ENCODE data around the gene HM13.

The HM13 gene

DNA sequence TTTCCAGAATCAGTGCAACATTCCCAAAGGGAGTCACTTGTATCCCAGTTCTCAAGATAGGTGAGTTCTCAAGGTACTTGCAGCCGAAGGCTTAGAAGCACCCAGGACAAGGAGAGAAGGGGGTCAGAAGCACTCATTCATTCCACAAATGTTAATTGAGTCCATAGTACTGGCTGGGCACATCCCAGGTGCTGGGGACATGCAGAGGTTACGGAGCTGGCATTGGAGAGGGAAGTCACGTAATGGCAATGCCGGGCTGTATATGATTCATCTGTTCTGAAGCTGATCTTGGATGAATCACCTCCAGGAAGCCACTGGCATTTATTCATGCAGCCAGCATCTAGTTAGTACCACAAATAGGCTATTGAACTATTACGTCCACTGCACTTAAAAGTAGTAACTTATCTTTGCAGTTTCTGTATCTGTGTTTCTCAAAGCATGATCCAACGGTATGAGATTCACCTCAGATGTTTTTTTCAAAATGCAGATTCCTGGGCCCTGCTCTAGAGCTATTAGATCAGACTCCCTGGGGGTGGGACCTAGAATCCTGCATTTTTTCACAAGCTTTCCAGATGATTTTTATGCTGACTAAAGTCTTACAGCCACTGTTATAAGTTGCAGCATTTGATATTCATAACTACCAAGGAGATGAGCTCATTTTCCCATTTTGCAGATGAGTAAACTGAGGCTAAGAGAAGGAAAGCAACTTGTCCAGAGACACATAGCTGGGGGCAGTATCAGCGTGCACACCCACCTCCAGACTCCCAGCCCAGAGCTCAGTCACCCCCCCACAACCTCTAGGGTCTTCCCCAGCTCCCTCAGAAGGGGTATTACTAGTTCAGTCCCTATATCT, 46.7 kb downstream of the HM13 start:
- H3K4me3 ChIP-seq (ENCODE audit: low read length), result no peak overlapping the region

DNA sequence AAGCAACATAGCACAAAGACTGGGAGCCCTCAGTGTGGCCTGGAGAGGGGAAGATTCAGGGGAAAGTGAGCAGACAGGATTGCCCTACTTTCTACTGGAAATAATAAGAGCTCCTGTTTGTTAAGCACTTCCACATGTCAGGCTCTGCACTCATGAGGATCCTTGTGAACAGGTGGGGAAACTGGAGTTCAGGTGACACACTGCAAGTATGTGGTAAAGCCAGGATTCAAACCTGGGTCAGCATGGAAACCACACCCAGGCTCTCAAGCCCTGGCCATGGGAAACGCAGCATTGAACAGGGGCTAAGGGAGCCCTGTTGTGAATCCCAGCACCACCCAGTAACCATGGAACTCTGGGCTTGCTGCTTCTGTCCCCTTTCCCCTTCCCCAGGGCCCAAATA, 48.0 kb downstream of the HM13 start:
- H3K4ac ChIP-seq (ENCODE audit: low read depth, low read length), result no peak overlapping the region
- H4K5ac ChIP-seq (ENCODE audit: low read length), result no peak overlapping the region
- WGBS (ENCODE audit: extremely low coverage, insufficient coverage, low lambda C conversion rate), result no CpG with 5 or more reads among the region's 1 CpG
- no peaks in the 10 kb centered on the region for H3K79me2 ChIP-seq (ENCODE audit: control insufficient read depth, insufficient read depth, low read length)
- no peaks in the 10 kb centered on the region for H3K79me1 ChIP-seq (ENCODE audit: low read length)
- peaks cover 13% of the 10 kb centered on the region for H3K36me3 ChIP-seq (ENCODE audit: control insufficient read depth, insufficient read depth, low read length)
- peaks cover 2% of the 10 kb centered on the region for H3K4me1 ChIP-seq (ENCODE audit: control insufficient read depth, low read depth, low read length)
- no peak overlapping the region for H2BK120ac ChIP-seq (ENCODE audit: low read depth, low read length)
- H2BK15ac ChIP-seq (replicated peaks; ENCODE audit: low read depth), result no peak overlapping the region
- no peak overlapping the region for H3K27ac ChIP-seq (ENCODE audit: low read depth, low read length)
- DNase-seq, result no peak
- no peak overlapping the region for H3K56ac ChIP-seq (ENCODE audit: low read length)
- no peak overlapping the region for H3K4me3 ChIP-seq (ENCODE audit: low read length)
- H3K9ac ChIP-seq (ENCODE audit: low read length), result no peak overlapping the region
- no peak overlapping the region for H3K23ac ChIP-seq (ENCODE audit: low read length)
- no peak overlapping the region for H3K4me2 ChIP-seq (ENCODE audit: low read length)
- no peaks in the 10 kb centered on the region for H3K27me3 ChIP-seq (ENCODE audit: insufficient read depth, low read length, poor library complexity)
- no peak overlapping the region for H3K18ac ChIP-seq (ENCODE audit: low read length)
- H2BK5ac ChIP-seq (ENCODE audit: low read length), result no peak overlapping the region
- no peak overlapping the region for H4K8ac ChIP-seq (ENCODE audit: low read depth, low read length)
- no peak overlapping the region for H2AK5ac ChIP-seq (ENCODE audit: low read length)

More for the DNA sequence above, 46.7 kb downstream of the HM13 start:
- Histone ChIP-seq H4K5ac (ENCODE audit: low read length) (no peak overlapping the region), H3K18ac (ENCODE audit: low read length) (peak overlapping the region; percentile 40), H2BK15ac (replicated peaks; ENCODE audit: low read depth) (no peak overlapping the region), H3K4me2 (ENCODE audit: low read length) (no peak overlapping the region), H3K4me1 (ENCODE audit: control insufficient read depth, low read depth, low read length) (peaks cover 2% of the 10 kb centered on the region), H3K9ac (ENCODE audit: low read length) (peak overlapping the region; percentile 32), H3K27ac (ENCODE audit: low read depth, low read length) (no peak overlapping the region), H3K27me3 (ENCODE audit: insufficient read depth, low read length, poor library complexity) (no peaks in the 10 kb centered on the region), H3K4ac (ENCODE audit: low read depth, low read length) (no peak overlapping the region), H2BK5ac (ENCODE audit: low read length) (no peak overlapping the region), H2BK120ac (ENCODE audit: low read depth, low read length) (no peak overlapping the region), H3K56ac (ENCODE audit: low read length) (no peak overlapping the region), H3K23ac (ENCODE audit: low read length) (no peak overlapping the region), H3K36me3 (ENCODE audit: control insufficient read depth, insufficient read depth, low read length) (peaks cover 14% of the 10 kb centered on the region), H2AK5ac (ENCODE audit: low read length) (no peak overlapping the region), H4K8ac (ENCODE audit: low read depth, low read length) (no peak overlapping the region), H3K79me1 (ENCODE audit: low read length) (no peaks in the 10 kb centered on the region), H3K79me2 (ENCODE audit: control insufficient read depth, insufficient read depth, low read length) (no peaks in the 10 kb centered on the region)
- WGBS (ENCODE audit: extremely low coverage, insufficient coverage, low lambda C conversion rate), result no CpG with 5 or more reads among the region's 7 CpGs
- DNase-seq, result no peak

DNA sequence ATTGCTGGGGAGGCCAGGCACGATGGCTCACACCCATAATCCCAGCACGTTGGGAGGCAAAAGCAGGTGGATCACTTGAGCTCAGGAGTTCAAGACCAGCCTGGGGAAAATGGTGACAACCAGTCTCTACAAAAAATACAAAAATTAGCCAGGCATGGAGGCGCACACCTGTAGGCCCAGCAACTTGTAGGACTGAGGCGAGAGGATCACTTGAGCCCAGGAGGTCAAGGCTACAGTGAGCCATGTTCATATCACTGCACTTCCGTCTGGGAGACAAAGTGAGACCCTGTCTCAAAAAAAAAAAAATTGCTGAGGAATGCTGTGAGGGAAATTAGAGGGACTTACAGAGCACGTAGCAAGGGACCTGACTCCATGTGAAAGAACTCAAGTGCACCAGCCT, 50.0 kb downstream of the HM13 start:
- WGBS (ENCODE audit: extremely low coverage, insufficient coverage, low lambda C conversion rate), result no CpG with 5 or more reads among the region's 6 CpGs

DNA sequence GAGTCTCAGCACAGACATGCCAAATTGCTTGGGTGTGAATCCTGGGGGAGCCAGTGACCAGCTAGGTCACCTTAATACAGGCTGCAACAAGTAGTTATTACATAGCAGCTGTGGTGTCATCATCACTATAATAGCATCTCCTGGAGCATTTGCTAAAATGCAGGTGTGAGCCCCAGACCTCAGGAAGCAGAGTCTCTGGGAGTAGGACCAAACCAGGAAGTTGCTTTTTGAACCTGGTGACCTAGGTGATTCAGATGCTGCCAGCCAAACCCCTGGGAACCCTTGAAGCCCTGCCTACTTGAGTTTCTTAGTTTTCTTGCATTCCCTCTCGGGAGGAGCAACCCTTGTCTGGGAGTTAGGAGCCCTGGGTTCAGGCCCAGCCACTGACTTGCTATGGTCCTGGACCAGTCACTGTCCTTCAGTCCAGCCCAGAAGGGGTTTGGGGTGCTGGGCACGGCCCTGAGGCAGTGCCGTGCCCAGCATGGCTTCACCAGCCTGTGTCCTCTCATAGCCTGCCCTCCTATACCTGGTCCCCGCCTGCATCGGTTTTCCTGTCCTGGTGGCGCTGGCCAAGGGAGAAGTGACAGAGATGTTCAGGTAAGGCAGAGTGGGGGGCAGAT, 51.6 kb downstream of the HM13 start:
- Histone ChIP-seq H4K8ac (ENCODE audit: low read depth, low read length) (no peak overlapping the region), H3K27ac (ENCODE audit: low read depth, low read length) (no peak overlapping the region), H2BK15ac (replicated peaks; ENCODE audit: low read depth) (no peak overlapping the region), H3K56ac (ENCODE audit: low read length) (no peak overlapping the region), H3K23ac (ENCODE audit: low read length) (no peak overlapping the region), H3K27me3 (ENCODE audit: insufficient read depth, low read length, poor library complexity) (no peaks in the 10 kb centered on the region), H2BK120ac (ENCODE audit: low read depth, low read length) (no peak overlapping the region), H2BK5ac (ENCODE audit: low read length) (no peak overlapping the region), H3K4ac (ENCODE audit: low read depth, low read length) (no peak overlapping the region), H2AK5ac (ENCODE audit: low read length) (no peak overlapping the region), H4K5ac (ENCODE audit: low read length) (no peak overlapping the region), H3K9ac (ENCODE audit: low read length) (no peak overlapping the region), H3K18ac (ENCODE audit: low read length) (no peak overlapping the region), H3K4me3 (ENCODE audit: low read length) (no peak overlapping the region), H3K79me2 (ENCODE audit: control insufficient read depth, insufficient read depth, low read length) (no peaks in the 10 kb centered on the region), H3K79me1 (ENCODE audit: low read length) (no peaks in the 10 kb centered on the region), H3K4me2 (ENCODE audit: low read length) (no peak overlapping the region), H3K4me1 (ENCODE audit: control insufficient read depth, low read depth, low read length) (peaks cover 4% of the 10 kb centered on the region), H3K36me3 (ENCODE audit: control insufficient read depth, insufficient read depth, low read length) (peaks cover 12% of the 10 kb centered on the region)
- DNase-seq, result no peak
- no CpG with 5 or more reads among the region's 6 CpGs for WGBS (ENCODE audit: extremely low coverage, insufficient coverage, low lambda C conversion rate)

More for the DNA sequence above, 50.0 kb downstream of the HM13 start:
- H2AK5ac ChIP-seq (ENCODE audit: low read length), result no peak overlapping the region
- no peak overlapping the region for H4K8ac ChIP-seq (ENCODE audit: low read depth, low read length)
- no peaks in the 10 kb centered on the region for H3K27me3 ChIP-seq (ENCODE audit: insufficient read depth, low read length, poor library complexity)
- H3K9ac ChIP-seq (ENCODE audit: low read length), result no peak overlapping the region
- no peak overlapping the region for H3K18ac ChIP-seq (ENCODE audit: low read length)
- no peak overlapping the region for H3K23ac ChIP-seq (ENCODE audit: low read length)
- H3K4me1 ChIP-seq (ENCODE audit: control insufficient read depth, low read depth, low read length), result peaks cover 5% of the 10 kb centered on the region
- H3K4ac ChIP-seq (ENCODE audit: low read depth, low read length), result no peak overlapping the region
- no peak overlapping the region for H4K5ac ChIP-seq (ENCODE audit: low read length)
- H2BK15ac ChIP-seq (replicated peaks; ENCODE audit: low read depth), result no peak overlapping the region
- no peak overlapping the region for H3K4me3 ChIP-seq (ENCODE audit: low read length)
- H3K36me3 ChIP-seq (ENCODE audit: control insufficient read depth, insufficient read depth, low read length), result peaks cover 12% of the 10 kb centered on the region
- no peaks in the 10 kb centered on the region for H3K79me1 ChIP-seq (ENCODE audit: low read length)
- H2BK5ac ChIP-seq (ENCODE audit: low read length), result no peak overlapping the region
- no peaks in the 10 kb centered on the region for H3K79me2 ChIP-seq (ENCODE audit: control insufficient read depth, insufficient read depth, low read length)
- DNase-seq, result no peak
- no peak overlapping the region for H2BK120ac ChIP-seq (ENCODE audit: low read depth, low read length)
- H3K4me2 ChIP-seq (ENCODE audit: low read length), result no peak overlapping the region
- no peak overlapping the region for H3K56ac ChIP-seq (ENCODE audit: low read length)
- no peak overlapping the region for H3K27ac ChIP-seq (ENCODE audit: low read depth, low read length)

DNA sequence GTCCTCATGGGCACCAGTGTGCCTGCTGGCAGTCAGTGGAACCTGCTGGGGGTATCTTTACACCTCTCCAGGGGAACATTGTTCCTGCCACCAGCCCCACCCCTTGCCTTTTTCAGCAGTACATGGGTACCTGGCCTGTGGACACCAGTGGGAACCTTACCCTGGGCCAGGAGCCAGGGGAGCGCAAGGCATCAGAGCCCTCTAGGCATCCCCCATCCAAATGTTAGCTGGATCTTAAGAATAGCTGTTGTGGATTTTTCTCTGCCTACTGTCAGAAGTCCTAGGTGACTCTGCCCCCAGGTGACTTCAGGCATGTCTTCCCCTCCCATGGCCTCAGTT, 52.0 kb downstream of the HM13 start:
- no peak overlapping the region for H2BK120ac ChIP-seq (ENCODE audit: low read depth, low read length)
- no peaks in the 10 kb centered on the region for H3K79me2 ChIP-seq (ENCODE audit: control insufficient read depth, insufficient read depth, low read length)
- H2BK15ac ChIP-seq (replicated peaks; ENCODE audit: low read depth), result no peak overlapping the region
- H3K4me2 ChIP-seq (ENCODE audit: low read length), result no peak overlapping the region
- no peak overlapping the region for H3K9ac ChIP-seq (ENCODE audit: low read length)
- H3K27ac ChIP-seq (ENCODE audit: low read depth, low read length), result no peak overlapping the region
- H4K5ac ChIP-seq (ENCODE audit: low read length), result no peak overlapping the region
- DNase-seq, result no peak
- H3K56ac ChIP-seq (ENCODE audit: low read length), result no peak overlapping the region
- H4K8ac ChIP-seq (ENCODE audit: low read depth, low read length), result no peak overlapping the region
- H3K27me3 ChIP-seq (ENCODE audit: insufficient read depth, low read length, poor library complexity), result no peaks in the 10 kb centered on the region
- H3K4ac ChIP-seq (ENCODE audit: low read depth, low read length), result no peak overlapping the region
- H3K18ac ChIP-seq (ENCODE audit: low read length), result no peak overlapping the region
- no peak overlapping the region for H2BK5ac ChIP-seq (ENCODE audit: low read length)
- H3K4me1 ChIP-seq (ENCODE audit: control insufficient read depth, low read depth, low read length), result peaks cover 4% of the 10 kb centered on the region
- peaks cover 11% of the 10 kb centered on the region for H3K36me3 ChIP-seq (ENCODE audit: control insufficient read depth, insufficient read depth, low read length)
- no peak overlapping the region for H3K4me3 ChIP-seq (ENCODE audit: low read length)
- no CpG with 5 or more reads among the region's 1 CpG for WGBS (ENCODE audit: extremely low coverage, insufficient coverage, low lambda C conversion rate)
- H3K23ac ChIP-seq (ENCODE audit: low read length), result no peak overlapping the region
- no peak overlapping the region for H2AK5ac ChIP-seq (ENCODE audit: low read length)
- no peaks in the 10 kb centered on the region for H3K79me1 ChIP-seq (ENCODE audit: low read length)

Measured in mesendoderm (in vitro differentiated cells).